Mesothelial cell of epicardium (in vitro differentiated cells): Measurements from ENCODE around the gene ITGA6. TPM values are rescaled to one million over a fixed set of nuclear protein-coding genes. Genes with fewer than 3 reads are reported as not detected.

ENCODE experiments used
- DNase-seq, 2 experiments: peaks; one replicate each; pipeline ENCODE4 v3.0.0; 2021; ENCODE audit warnings: low spot score in 2 of 2; ENCODE audit not compliant: unreplicated experiment in 2 of 2
- H3K27ac Mint-ChIP-seq: 2 replicates; pipeline ENCODE4 v1.8.0; 2021; ENCODE audit warnings: mixed read lengths
- H3K27me3 Mint-ChIP-seq: 2 replicates; pipeline ENCODE4 v1.8.0; 2021; ENCODE audit warnings: low read depth, mixed read lengths
- H3K36me3 Mint-ChIP-seq: 2 replicates; pipeline ENCODE4 v1.8.0; 2021; ENCODE audit warnings: mixed read lengths
- H3K4me1 Mint-ChIP-seq: 2 replicates; pipeline ENCODE4 v1.8.0; 2021; ENCODE audit warnings: mixed read lengths
- H3K4me3 Mint-ChIP-seq: 2 replicates; pipeline ENCODE4 v1.8.0; 2021; ENCODE audit warnings: mild to moderate bottlenecking, moderate library complexity, mixed read lengths
- H3K9me3 Mint-ChIP-seq: 2 replicates; pipeline ENCODE4 v1.8.0; 2021; ENCODE audit warnings: mixed read lengths
- total RNA-seq: library from RNA; stranded (reverse); gene quantifications from 3 replicates; pipeline ENCODE4 v1.2.1, GENCODE V29; 2021
- TF ChIP-seq, protein P1 (sequence below): fragments of 200-600 bp; sonication (generic); IDR thresholded peaks from one replicate; pipeline ENCODE4 v1.5.0; 2021; ENCODE audit warnings: antibody characterized with exemption; ENCODE audit not compliant: unreplicated experiment

The ITGA6 gene
- total RNA-seq, 1 donor from 2014 or later, result 40.5 TPM

DNA sequence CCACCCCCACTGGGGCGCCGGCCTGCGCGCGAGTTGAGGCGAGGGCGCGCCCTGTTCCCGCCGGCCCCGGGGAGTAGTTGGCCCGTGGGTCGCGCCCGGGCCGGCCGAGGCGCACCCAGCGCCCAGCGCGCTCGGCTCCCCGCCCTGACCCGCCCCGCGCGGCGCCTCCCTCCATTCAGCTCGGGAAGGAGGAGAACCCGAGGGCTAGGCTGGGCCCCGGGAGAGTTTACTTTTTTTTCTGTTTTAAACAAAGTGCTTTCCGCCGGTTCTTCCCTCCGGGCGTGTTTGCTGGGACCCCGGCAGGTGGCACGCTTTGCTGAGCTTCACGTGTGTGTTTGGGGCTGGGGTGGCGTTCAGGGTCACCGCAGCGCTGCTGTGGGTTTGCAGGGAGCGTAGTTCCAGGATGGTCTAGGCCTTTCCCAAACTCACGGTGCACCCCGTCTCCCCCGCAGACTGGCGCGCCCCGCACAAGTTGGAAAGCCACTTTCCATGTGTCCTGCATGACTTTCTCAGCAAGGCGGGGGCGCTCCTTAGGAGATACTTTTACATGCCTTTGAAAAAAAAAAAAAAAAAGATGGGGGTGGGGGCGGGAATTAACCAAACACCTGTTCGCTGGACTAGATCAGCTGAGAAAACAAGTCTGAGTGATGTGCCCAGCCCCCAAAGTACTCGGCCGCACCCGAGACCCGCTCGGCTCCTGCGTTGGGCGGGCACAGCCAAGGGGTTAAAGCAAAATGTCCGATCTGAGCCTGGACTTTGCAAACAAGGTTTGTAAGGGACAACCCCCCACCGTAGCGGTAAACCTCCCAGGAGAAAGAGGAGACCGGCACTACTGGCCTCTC lies 825 bp downstream of the ITGA6 start:
- Mint-ChIP-seq H3K4me1 (peaks cover 13% of the 10 kb centered on the region), H3K36me3 (no peaks in the 10 kb centered on the region), H3K9me3 (no peaks in the 10 kb centered on the region), H3K27me3 (peaks cover 44% of the 10 kb centered on the region), H3K4me3 (peak overlapping the region; percentile 85), H3K27ac (peak overlapping the region; percentile 80)
- TF ChIP-seq, protein P1, sequence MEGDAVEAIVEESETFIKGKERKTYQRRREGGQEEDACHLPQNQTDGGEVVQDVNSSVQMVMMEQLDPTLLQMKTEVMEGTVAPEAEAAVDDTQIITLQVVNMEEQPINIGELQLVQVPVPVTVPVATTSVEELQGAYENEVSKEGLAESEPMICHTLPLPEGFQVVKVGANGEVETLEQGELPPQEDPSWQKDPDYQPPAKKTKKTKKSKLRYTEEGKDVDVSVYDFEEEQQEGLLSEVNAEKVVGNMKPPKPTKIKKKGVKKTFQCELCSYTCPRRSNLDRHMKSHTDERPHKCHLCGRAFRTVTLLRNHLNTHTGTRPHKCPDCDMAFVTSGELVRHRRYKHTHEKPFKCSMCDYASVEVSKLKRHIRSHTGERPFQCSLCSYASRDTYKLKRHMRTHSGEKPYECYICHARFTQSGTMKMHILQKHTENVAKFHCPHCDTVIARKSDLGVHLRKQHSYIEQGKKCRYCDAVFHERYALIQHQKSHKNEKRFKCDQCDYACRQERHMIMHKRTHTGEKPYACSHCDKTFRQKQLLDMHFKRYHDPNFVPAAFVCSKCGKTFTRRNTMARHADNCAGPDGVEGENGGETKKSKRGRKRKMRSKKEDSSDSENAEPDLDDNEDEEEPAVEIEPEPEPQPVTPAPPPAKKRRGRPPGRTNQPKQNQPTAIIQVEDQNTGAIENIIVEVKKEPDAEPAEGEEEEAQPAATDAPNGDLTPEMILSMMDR, result no peak
- peak; percentile 29 to 57 for DNase-seq

DNA sequence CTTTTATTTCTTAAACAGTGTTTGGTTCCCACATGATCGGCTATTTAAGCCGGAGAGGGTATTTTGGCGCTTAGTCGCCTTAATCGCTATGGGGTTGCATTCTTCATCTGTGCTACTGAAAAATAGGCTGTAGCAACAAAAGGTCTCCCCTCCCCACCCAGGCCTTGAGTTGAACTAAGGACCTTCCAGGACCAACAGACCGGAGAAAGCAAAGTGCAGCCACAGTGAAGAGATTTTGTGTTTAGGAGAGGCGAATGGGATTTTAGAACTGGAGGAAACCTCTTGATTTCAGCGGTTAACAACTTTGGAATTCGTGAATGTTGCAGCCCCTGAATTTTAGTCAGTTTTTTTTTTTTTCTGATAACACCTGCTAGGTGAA lies 1.4 kb downstream of the ITGA6 start:
- no peak for DNase-seq
- peaks cover 13% of the 10 kb centered on the region for H3K4me1 Mint-ChIP-seq
- H3K27me3 Mint-ChIP-seq, result peaks cover 44% of the 10 kb centered on the region
- H3K9me3 Mint-ChIP-seq, result no peaks in the 10 kb centered on the region
- peak overlapping the region; percentile 85 for H3K4me3 Mint-ChIP-seq
- TF ChIP-seq, protein P1, result no peak
- peak overlapping the region; percentile 80 for H3K27ac Mint-ChIP-seq
- no peaks in the 10 kb centered on the region for H3K36me3 Mint-ChIP-seq

DNA sequence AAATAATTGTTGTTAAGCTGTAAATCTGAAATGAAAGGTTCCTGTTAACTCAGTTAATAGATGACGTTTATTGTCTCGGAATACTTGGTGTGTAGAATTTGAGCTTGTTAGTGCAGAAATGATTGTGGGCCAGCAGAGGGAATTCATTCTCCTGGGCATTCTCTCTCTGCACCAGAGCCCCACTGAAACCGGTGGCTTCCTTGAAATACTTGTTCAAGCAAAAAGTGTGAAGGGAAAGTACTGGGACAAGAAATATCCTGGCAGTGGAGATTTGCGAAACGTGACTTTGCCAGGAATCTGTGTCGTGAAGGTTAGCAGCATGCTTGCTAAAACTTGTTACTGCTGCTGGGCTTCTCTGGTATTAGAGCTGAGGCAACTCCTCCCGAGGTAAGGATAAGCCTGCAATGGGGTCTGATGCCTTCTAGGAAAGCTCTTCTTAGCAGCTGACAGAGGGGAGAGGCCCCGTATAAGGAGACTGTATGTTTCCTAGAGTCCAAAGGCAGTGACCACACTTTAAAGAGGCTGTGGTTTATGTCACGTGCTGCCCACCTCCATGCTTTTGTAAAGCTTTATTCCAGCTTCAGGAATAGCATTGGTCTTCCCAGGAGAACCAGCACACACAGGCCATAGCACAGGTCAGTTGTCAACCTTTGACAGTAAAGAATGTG lies 2.0 kb downstream of the ITGA6 start:
- H3K4me3 Mint-ChIP-seq, result peak overlapping the region; percentile 85
- H3K27me3 Mint-ChIP-seq, result peaks cover 40% of the 10 kb centered on the region
- DNase-seq, result no peak
- peaks cover 13% of the 10 kb centered on the region for H3K4me1 Mint-ChIP-seq
- TF ChIP-seq, protein P1, result no peak
- H3K9me3 Mint-ChIP-seq, result no peaks in the 10 kb centered on the region
- peak overlapping the region; percentile 80 for H3K27ac Mint-ChIP-seq
- H3K36me3 Mint-ChIP-seq, result no peaks in the 10 kb centered on the region

DNA sequence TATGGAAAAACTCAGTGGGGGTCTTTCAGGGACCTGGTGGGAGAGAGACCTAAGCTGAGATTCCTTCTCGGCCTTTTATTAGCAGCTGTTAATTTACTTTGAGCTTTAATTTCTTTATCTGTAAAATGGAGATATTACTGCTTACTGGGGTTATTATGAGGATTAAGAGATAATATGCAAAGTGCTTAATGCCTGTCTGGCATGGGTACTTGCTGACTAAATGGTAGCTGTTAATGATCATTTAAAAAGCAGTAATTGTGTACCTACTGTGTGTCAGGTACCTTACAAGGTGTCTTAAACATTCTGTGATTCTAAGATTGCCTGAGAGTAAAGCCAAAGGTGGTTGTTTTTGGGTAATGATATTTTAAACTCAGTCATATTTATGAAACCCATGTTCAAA lies 2.6 kb downstream of the ITGA6 start:
- Mint-ChIP-seq H3K27ac (no peak overlapping the region), H3K36me3 (no peaks in the 10 kb centered on the region), H3K9me3 (no peaks in the 10 kb centered on the region), H3K4me3 (no peak overlapping the region), H3K4me1 (peaks cover 13% of the 10 kb centered on the region), H3K27me3 (peaks cover 38% of the 10 kb centered on the region)
- no peak for DNase-seq
- TF ChIP-seq, protein P1, result no peak

DNA sequence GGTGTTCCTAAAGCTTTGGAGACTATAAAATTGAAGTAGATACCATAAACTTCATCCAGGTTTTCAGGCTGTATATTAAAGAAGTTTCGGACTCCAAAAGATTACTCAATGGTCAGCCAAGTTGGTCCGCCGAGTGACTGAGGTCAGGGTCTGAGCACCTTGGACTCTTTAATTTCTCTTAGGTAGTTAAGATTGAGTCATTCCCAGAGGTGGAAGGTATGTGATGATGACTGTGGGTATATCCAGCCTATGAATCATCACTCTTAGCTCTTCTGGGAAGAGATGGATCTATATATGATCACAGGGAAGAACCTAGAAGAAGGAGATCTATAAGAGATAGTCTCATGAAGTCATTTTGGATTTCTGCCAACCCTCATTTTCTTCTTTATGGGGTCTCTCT lies 3.3 kb downstream of the ITGA6 start:
- no peak overlapping the region for H3K4me3 Mint-ChIP-seq
- TF ChIP-seq, protein P1, result no peak
- no peaks in the 10 kb centered on the region for H3K36me3 Mint-ChIP-seq
- peaks cover 33% of the 10 kb centered on the region for H3K27me3 Mint-ChIP-seq
- DNase-seq, result no peak
- peaks cover 13% of the 10 kb centered on the region for H3K4me1 Mint-ChIP-seq
- no peak overlapping the region for H3K27ac Mint-ChIP-seq
- no peaks in the 10 kb centered on the region for H3K9me3 Mint-ChIP-seq
